K562 (cell line): ENCODE data around the gene RHOF. TPM values are rescaled to one million over a fixed set of nuclear protein-coding genes. Genes with fewer than 3 reads are reported as not detected.

ENCODE experiments used
- ATF1 ChIP-seq, 2 experiments: fragments of 450-650 bp in 1 of 2; IDR thresholded peaks; 2 replicates each; pipeline ENCODE4 v1.6.1; 2016; ENCODE audit warnings: missing compliant biosample characterization in 1 of 2, missing genetic modification characterization in 1 of 2
- COPS2 ChIP-seq: fragments of 450-650 bp; conservative IDR thresholded peaks from 2 replicates; pipeline ENCODE4 v1.6.1; 2016; ENCODE audit warnings: mild to moderate bottlenecking, moderate library complexity
- FOS ChIP-seq: IDR thresholded peaks from 3 replicates; pipeline ENCODE4 v1.6.1; 2011; ENCODE audit not compliant: insufficient read length; ENCODE audit errors: extremely low read depth
- KLF6 ChIP-seq: fragments of 250-450 bp; sonication (Bioruptor Pico); IDR thresholded peaks from 2 replicates; pipeline ENCODE4 v1.4.0; 2020; ENCODE audit warnings: mild to moderate bottlenecking, moderate library complexity, borderline replicate concordance
- LARP7 ChIP-seq: fragments of 450-650 bp; IDR thresholded peaks from 2 replicates; pipeline ENCODE4 v1.6.1; 2016
- MAZ ChIP-seq, 2 experiments: fragments of 450-650 bp in 1 of 2; sonication (generic) in 1 of 2; formaldehyde crosslinking; IDR thresholded peaks in 1 of 2; conservative IDR thresholded peaks in 1 of 2; 2 replicates each; pipeline versions ENCODE4 v1.4.0 to v1.5.0; 2020; ENCODE audit warnings: mild to moderate bottlenecking in 1 of 2, missing genetic modification reagents in 1 of 2
- MIER1 ChIP-seq: fragments of 450-650 bp; IDR thresholded peaks from 2 replicates; pipeline ENCODE4 v1.6.1; 2016; ENCODE audit warnings: antibody characterized with exemption, mild to moderate bottlenecking, low read depth
- NFRKB ChIP-seq: fragments of 450-650 bp; IDR thresholded peaks from 2 replicates; pipeline ENCODE4 v1.6.1; 2016; ENCODE audit warnings: low read depth
- PHB2 ChIP-seq: fragments of 450-650 bp; IDR thresholded peaks from 2 replicates; pipeline ENCODE4 v1.6.1; 2017; ENCODE audit warnings: low read depth
- POLR2A ChIP-seq: fragments of 450-650 bp; conservative IDR thresholded peaks from 2 replicates; pipeline ENCODE4 v1.6.1; 2016
- PURB ChIP-seq: sonication (generic); formaldehyde crosslinking; IDR thresholded peaks from 2 replicates; pipeline ENCODE4 v1.9.0; 2021; ENCODE audit warnings: low read depth, mild to moderate bottlenecking, missing genetic modification reagents
- SRSF7 ChIP-seq: fragments of 200-400 bp; formaldehyde crosslinking; optimal IDR thresholded peaks from 2 replicates; pipeline ENCODE3; 2017; ENCODE audit warnings: mild to moderate bottlenecking, low read depth, low read length
- TCF3 ChIP-seq: sonication (generic); formaldehyde crosslinking; IDR thresholded peaks from 2 replicates; pipeline ENCODE4 v1.4.0; 2020; ENCODE audit warnings: mild to moderate bottlenecking, missing genetic modification reagents
- XRCC5 ChIP-seq: fragments of 200-400 bp; formaldehyde crosslinking; IDR thresholded peaks from 2 replicates; pipeline ENCODE4 v1.6.1; 2017; ENCODE audit warnings: low read depth, mild to moderate bottlenecking, low read length
- ZBED1 ChIP-seq: IDR thresholded peaks from 2 replicates; pipeline ENCODE4 v1.6.1; 2014
- ZNF175 ChIP-seq: fragments of 200-800 bp; sonication (Bioruptor generic); IDR thresholded peaks from 2 replicates; pipeline ENCODE4 v1.6.1; 2016; ENCODE audit warnings: low read depth, mild to moderate bottlenecking, missing genetic modification characterization, missing compliant biosample characterization
- ZNF197 ChIP-seq: fragments of 200-800 bp; sonication (Bioruptor generic); IDR thresholded peaks from 2 replicates; pipeline ENCODE4 v1.6.1; 2016; ENCODE audit warnings: low read depth, missing genetic modification characterization, missing compliant biosample characterization
- ZNF507 ChIP-seq: conservative IDR thresholded peaks from 2 replicates; pipeline ENCODE4 v1.6.1; 2017; ENCODE audit warnings: missing genetic modification characterization, missing compliant biosample characterization
- polyA plus RNA-seq, 8 experiments: library from polyadenylated mRNA; depleted of rRNA in 4 of 8; stranded (reverse) in 5 of 8; unstranded in 3 of 8; fragments of >200 nt; fragmentation: Nextera tagmentation in 2 of 8; fragmentation: Illumina TruSeq in 1 of 8; extraction: Ambion mirVana in 2 of 8; extraction: Trizol in 1 of 8; gene quantifications; 2 replicates each; pipeline versions ENCODE4 v1.2.1 to v1.2.3, GENCODE V29; 2011 to 2014; ENCODE audit warnings: inconsistent platforms in 1 of 8, missing spikeins in 1 of 8
- total RNA-seq, 7 experiments: library from RNA; depleted of rRNA in 6 of 7; stranded (reverse); fragments of >200 nt in 6 of 7; fragmentation: Illumina TruSeq in 2 of 7; extraction: Trizol in 2 of 7; gene quantifications; 2 replicates each; pipeline versions ENCODE4 v1.2.1 to v1.2.3, GENCODE V29; 2011 to 2021; ENCODE audit warnings: low replicate concordance in 1 of 7
- TF ChIP-seq, protein P1 (sequence below): fragments of 250-450 bp; sonication (Bioruptor Pico); IDR thresholded peaks from 2 replicates; pipeline ENCODE4 v1.9.0; 2021; ENCODE audit warnings: mild to moderate bottlenecking
- TF ChIP-seq, protein P2 (sequence below): fragments of 450-650 bp; formaldehyde crosslinking; IDR thresholded peaks from 2 replicates; pipeline ENCODE4 v1.4.0; 2020; ENCODE audit warnings: mild to moderate bottlenecking, moderate library complexity
- TF ChIP-seq, protein P3 (sequence below): IDR thresholded peaks from 3 replicates; pipeline ENCODE4 v1.6.1; 2011; ENCODE audit warnings: borderline replicate concordance, mild to moderate bottlenecking; ENCODE audit not compliant: insufficient read length, insufficient read depth
- TF ChIP-seq, protein P4 (sequence below), 2 experiments: fragments of 450-650 bp; IDR thresholded peaks; 2 replicates each; pipeline ENCODE4 v1.6.1; 2016

The RHOF gene
- total and polyA plus RNA-seq, 9 of the 15 experiments (the other 6 are each of a cell fraction or from before 2014, with no cell fraction given): 0.13 to 10.1 (median 4.0) TPM

DNA sequence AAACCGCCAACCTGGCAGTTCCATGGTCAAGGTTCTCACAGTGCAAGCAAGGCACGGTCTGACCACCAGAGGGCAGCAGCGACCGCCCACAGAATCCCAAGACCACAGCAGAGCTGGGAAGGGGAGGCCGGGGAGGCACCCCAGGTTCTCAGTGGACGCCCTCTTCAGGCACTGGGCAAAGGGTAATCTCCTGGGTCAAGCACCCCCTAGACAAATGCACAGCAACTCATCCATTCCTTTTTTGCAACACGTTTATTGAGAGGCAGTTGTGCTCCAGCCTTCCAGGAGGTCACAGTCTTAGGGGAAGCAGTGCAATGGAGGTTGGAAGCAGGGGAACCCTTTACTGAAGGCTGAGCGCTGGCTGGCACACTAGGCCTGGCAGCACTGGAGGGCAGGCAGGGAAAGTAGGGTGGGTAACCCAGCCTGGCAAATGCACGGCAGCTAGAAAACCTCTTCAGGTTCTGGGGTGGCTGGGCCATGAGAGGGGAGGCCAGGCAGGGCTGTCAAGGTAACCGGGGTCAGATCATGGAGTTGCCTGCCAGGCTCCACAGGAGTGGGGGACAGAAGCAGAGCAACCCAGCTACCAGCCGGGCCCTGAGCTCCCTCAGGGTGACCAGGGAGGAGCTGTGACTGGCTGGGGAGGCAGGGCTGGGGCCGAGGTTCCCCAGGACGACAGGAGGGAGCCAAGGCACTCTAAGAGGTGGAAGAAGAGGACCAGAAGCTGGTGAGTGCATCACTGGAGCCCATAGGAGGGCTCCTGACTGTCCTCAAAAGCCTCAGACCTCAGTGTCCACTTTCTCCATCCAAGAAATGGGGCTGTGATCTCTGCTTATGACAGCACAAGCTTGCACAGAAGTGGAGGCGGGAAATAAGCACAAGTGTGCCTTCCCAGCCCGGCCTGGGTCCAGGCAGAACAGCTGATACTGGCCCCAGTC, 1.8 kb upstream of the RHOF start (continued):
- TF ChIP-seq, protein P1, sequence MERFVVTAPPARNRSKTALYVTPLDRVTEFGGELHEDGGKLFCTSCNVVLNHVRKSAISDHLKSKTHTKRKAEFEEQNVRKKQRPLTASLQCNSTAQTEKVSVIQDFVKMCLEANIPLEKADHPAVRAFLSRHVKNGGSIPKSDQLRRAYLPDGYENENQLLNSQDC (CRISPR knock-in tag): no peak
- TF ChIP-seq ZBED1 (0 out of 2 replicates have a peak, but pooled peaks have one; percentile 62), PHB2 (no peak), POLR2A (peak; percentile 49; the same call in 1 of the 2 replicates), MAZ (CRISPR knock-in tag; conservative IDR thresholded peaks at IDR 0.05 in 1 of 2, IDR thresholded peaks at IDR 0.05 in 1 of 2) (peak in 1 of 2 experiments; percentile 29; a peak in 2 of 4 replicates), COPS2 (no peak), MIER1 (no peak), ZNF507 (tag) (no peak), XRCC5 (0 out of 2 replicates have a peak, but pooled peaks have one; percentile 71), KLF6 (CRISPR knock-in tag) (no peak), ZNF197 (CRISPR knock-in tag) (no peak), LARP7 (no peak), ZNF175 (CRISPR knock-in tag) (no peak), FOS (no peak), PURB (CRISPR knock-in tag) (no peak), TCF3 (CRISPR knock-in tag) (no peak; the same call in 1 of the 2 replicates), ATF1 (CRISPR knock-in tag; IDR thresholded peaks at IDR 0.05) (no peak), ATF1 (tag; IDR thresholded peaks at IDR 0.05) (no peak), NFRKB (no peak), SRSF7 (no peak)
- TF ChIP-seq, protein P2, sequence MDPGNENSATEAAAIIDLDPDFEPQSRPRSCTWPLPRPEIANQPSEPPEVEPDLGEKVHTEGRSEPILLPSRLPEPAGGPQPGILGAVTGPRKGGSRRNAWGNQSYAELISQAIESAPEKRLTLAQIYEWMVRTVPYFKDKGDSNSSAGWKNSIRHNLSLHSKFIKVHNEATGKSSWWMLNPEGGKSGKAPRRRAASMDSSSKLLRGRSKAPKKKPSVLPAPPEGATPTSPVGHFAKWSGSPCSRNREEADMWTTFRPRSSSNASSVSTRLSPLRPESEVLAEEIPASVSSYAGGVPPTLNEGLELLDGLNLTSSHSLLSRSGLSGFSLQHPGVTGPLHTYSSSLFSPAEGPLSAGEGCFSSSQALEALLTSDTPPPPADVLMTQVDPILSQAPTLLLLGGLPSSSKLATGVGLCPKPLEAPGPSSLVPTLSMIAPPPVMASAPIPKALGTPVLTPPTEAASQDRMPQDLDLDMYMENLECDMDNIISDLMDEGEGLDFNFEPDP (CRISPR knock-in tag): no peak
- TF ChIP-seq, protein P3, sequence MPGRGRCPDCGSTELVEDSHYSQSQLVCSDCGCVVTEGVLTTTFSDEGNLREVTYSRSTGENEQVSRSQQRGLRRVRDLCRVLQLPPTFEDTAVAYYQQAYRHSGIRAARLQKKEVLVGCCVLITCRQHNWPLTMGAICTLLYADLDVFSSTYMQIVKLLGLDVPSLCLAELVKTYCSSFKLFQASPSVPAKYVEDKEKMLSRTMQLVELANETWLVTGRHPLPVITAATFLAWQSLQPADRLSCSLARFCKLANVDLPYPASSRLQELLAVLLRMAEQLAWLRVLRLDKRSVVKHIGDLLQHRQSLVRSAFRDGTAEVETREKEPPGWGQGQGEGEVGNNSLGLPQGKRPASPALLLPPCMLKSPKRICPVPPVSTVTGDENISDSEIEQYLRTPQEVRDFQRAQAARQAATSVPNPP: no peak
- TF ChIP-seq, protein P4, sequence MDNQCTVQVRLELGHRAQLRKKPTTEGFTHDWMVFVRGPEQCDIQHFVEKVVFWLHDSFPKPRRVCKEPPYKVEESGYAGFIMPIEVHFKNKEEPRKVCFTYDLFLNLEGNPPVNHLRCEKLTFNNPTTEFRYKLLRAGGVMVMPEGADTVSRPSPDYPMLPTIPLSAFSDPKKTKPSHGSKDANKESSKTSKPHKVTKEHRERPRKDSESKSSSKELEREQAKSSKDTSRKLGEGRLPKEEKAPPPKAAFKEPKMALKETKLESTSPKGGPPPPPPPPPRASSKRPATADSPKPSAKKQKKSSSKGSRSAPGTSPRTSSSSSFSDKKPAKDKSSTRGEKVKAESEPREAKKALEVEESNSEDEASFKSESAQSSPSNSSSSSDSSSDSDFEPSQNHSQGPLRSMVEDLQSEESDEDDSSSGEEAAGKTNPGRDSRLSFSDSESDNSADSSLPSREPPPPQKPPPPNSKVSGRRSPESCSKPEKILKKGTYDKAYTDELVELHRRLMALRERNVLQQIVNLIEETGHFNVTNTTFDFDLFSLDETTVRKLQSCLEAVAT (IDR thresholded peaks at IDR 0.05): no peak
